Camera-type eye (tissue), 1 donor: ENCODE data around the gene KRTAP5-3. TPM values are rescaled to one million over a fixed set of nuclear protein-coding genes. Genes with fewer than 3 reads are reported as not detected.

Experiments
- total RNA-seq: library from RNA; depleted of rRNA; stranded (reverse); fragments of >200 nt; gene quantifications from one replicate; pipeline ENCODE4 v1.2.3, GENCODE V29; 2014

KRTAP5-3 gene
- not detected for total RNA-seq

GRCh38 chr11:1608363-1608762 is at the start of gene KRTAP5-3:
TSS of gene KRTAP5-3 (minus strand) at chr11:1608463. CDS start at chr11:1608385, 78 bp downstream.

GRCh38 chr11:1629326-1630185 is 21.3 kb upstream of the KRTAP5-3 start, which contains the start of gene KRTAP5-5:
TSS of gene KRTAP5-5 (plus strand) at chr11:1629775. CDS start at chr11:1629841, 66 bp downstream.

DNA sequence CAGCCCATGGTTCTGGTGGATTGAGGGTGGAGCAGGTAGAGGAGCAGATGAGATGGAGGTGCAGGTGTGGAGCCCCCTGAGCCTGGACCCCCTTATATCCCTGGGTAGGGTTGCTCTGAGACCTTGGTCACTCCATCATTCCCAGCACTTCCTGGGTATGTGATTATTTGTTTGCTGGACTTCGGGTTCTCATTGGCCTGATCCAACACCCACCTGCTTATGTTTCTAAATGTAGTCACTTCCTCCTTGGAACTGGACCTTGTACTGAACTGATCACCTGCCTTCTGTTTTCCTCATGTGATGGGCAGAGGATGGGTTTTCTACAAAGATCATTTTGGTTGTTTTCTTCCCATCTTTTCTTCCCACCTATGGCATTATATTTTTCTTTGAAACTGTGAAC is 13.8 kb upstream of the KRTAP5-3 start, which contains the start of gene KRTAP5-4:
TSS of gene KRTAP5-4 (minus strand) at position 53 of the 400 bp plus-strand sequence. CDS start at position 8, 45 bp downstream.

DNA sequence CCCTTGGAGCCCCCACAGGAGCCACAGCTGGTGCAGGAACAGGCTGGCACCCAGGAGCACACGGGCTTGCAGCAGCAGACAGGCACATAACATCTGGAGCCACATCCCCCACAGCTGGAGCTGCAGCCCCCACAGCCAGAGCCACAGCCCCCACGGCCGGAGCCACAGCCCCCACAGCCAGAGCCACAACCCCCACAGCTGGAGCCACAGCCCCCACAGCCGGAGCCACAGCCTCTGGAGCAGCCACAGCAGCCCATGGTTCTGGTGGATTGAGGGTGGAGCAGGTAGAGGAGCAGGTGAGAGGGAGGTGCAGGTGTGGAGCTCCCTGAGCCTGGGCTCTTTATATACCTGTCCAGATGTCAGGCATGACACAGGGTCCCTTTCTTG is 10.3 kb downstream of the KRTAP5-3 start, which contains the start of gene KRTAP5-2:
TSS of gene KRTAP5-2 (minus strand) at position 301 of the 387 bp plus-strand sequence. CDS start at position 257, 44 bp downstream.

DNA sequence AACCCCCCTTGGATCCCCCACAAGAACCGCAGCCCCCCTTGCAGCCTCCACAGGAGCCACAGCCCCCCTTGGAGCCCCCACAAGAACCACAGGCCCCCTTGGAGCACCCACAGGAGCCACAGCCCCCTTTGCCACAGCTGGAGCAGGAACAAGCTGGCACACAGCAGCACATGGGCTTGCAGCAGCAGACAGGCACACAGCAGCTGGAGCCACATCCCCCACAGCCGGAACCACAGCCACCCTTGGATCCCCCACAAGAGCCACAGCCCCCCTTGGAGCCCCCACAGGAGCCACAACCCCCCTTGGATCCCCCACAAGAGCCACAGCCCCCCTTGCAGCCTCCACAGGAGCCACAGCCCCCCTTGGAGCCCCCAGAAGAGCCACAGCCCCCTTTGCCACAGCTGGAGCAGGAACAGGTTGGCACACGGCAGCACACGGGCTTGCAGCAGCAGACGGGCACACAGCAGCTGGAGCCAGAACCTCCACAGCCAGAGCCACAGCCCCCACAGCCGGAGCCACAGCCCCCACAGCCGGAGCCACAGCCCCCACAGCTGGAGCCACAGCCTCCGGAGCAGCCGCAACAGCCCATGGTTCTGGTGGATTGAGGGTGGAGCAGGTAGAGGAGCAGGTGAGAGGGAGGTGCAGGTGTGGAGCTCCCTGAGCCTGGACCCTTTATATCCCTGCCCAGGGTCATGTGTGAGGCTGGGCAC is 23.4 kb downstream of the KRTAP5-3 start, which contains the start of gene KRTAP5-1:
TSS of gene KRTAP5-1 (minus strand) at position 623 of the 710 bp plus-strand sequence. CDS start at position 589, 34 bp downstream.

DNA sequence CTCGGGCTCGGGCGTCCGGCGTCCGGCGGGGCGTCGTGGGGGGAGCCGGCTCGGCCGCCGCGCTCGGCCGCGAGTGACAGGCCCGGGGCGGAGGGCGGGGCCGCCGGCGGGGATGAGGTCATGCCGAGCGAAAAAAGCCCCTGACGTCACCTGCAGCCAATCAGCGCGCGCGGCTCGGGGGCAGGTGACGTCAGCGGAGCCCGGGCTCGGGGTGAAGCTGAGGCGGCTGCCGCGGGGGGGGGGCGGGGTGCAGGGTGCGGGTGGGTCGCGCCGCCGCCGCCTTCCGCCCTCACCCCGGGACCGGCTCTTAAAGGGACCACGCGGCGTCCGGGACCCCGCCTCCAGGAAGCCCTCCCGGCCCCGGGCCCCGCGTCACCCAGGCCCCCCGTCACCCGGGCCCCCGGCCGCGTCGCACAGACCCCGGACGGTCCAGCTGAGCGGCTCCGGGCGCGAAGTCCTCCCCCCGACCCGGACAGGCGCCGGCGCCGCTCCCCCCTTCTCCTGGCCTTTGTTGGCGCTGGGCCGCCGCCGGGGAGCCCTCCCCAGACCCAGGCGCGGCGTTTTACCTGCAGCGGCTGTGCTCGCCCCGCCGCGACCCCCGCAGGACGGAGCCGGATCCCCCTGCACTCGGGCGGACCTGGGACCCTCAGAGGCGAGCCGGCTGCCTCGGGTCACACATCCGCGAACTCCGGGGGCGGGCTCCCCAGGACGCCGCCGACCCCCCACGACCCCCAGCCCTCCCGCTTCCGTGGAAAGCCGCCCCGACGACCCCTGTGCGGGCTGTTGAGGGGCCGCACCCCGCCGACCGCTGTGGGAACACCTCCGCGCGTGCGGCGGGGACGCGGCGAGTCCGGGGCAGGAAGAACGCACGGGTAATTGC is 35.8 kb downstream of the KRTAP5-3 start, which contains the start of gene DUSP8:
TSS of gene DUSP8 (minus strand) at position 75 of the 880 bp plus-strand sequence. CDS start 6,445 bp downstream, outside the sequence.

Other genes with a start within 250 kb of the KRTAP5-3 start
- gene BRSK2, start 218.5 kb downstream of the KRTAP5-3 start, total RNA-seq = 50.6 TPM
- 34.3 TPM for gene MOB2, start 121.7 kb downstream of the KRTAP5-3 start, total RNA-seq
- gene DUSP8, start 36.2 kb downstream of the KRTAP5-3 start, total RNA-seq = 10.9 TPM
- gene KRTAP5-1, start 23.2 kb downstream of the KRTAP5-3 start, total RNA-seq = not detected
- gene KRTAP5-2, start 10.2 kb downstream of the KRTAP5-3 start, total RNA-seq = not detected
- not detected for gene KRTAP5-4, start 13.7 kb upstream of the KRTAP5-3 start, total RNA-seq
- 0.44 TPM for gene KRTAP5-5, start 21.3 kb upstream of the KRTAP5-3 start, total RNA-seq
- not detected for gene KRTAP5-6, start 88.7 kb upstream of the KRTAP5-3 start, total RNA-seq
- gene IFITM10, start 142.1 kb upstream of the KRTAP5-3 start, total RNA-seq = 9.5 TPM
- 167 TPM for gene CTSD, start 155.5 kb upstream of the KRTAP5-3 start, total RNA-seq
- gene SYT8, start 226.5 kb upstream of the KRTAP5-3 start, total RNA-seq = 9.7 TPM
- gene TNNI2, start 230.5 kb upstream of the KRTAP5-3 start, total RNA-seq = 103 TPM
- gene LSP1, start 244.6 kb upstream of the KRTAP5-3 start, total RNA-seq = 29.1 TPM